ENCODE results near the gene SBNO1.
"Not testable (repeated sequence)": the region's sequence is repeated elsewhere in the genome, so short reads cannot be mapped to it uniquely, and the experiment has no call there.

Gene SBNO1

GRCh38 chr12:123364532-123365024 lies at the start of gene SBNO1:
Gene SBNO1 (minus strand): TSS chr12:123364847. CDS start chr12:123350441, 14,406 bp downstream.
- H3K79me2 ChIP-seq (ENCODE audit: low read length) = peaks cover 51% of the 10 kb centered on the region

DNA sequence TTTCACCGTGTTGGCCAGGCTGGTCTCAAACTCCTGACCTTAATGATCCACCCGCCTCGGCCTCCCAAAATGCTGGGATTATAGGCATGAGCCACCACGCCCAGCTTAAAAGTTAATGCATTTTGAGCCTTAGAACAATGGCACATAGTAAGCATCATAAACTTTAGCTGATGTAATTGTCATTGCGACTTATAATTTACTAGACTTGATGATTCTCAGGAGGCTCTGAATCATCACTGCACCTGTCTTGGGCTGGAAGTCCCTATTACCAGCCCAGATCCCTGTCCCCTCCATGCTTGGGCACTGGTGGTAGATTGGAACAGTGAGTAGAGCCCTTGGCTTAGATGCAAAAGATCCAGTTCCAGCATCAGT lies 45.4 kb upstream of the SBNO1 start:
- Histone ChIP-seq H3K27me3 (ENCODE audit: low read depth, low read length) (no peaks in the 10 kb centered on the region), H4K20me1 (ENCODE audit: insufficient read depth, low read length) (no peaks in the 10 kb centered on the region), H3K9me3 (ENCODE audit: insufficient read depth, low read length) (no peaks in the 10 kb centered on the region), H3K9ac (ENCODE audit: low read length) (no peak overlapping the region), H3K36me3 (replicated peaks; ENCODE audit: low read depth, low read length) (peaks cover 9% of the 10 kb centered on the region), H3K27ac (ENCODE audit: low read length) (no peak overlapping the region; the same call in 1 of the 2 replicates), H3K4me1 (ENCODE audit: low read length) (peaks cover 22% of the 10 kb centered on the region), H3K79me2 (ENCODE audit: low read length) (no peaks in the 10 kb centered on the region), H2AFZ (ENCODE audit: low read depth, low read length) (no peak overlapping the region), H3K4me3 (ENCODE audit: low read length) (no peak overlapping the region), H3K4me2 (ENCODE audit: low read length) (no peak overlapping the region)
- TF ChIP-seq, protein P1, sequence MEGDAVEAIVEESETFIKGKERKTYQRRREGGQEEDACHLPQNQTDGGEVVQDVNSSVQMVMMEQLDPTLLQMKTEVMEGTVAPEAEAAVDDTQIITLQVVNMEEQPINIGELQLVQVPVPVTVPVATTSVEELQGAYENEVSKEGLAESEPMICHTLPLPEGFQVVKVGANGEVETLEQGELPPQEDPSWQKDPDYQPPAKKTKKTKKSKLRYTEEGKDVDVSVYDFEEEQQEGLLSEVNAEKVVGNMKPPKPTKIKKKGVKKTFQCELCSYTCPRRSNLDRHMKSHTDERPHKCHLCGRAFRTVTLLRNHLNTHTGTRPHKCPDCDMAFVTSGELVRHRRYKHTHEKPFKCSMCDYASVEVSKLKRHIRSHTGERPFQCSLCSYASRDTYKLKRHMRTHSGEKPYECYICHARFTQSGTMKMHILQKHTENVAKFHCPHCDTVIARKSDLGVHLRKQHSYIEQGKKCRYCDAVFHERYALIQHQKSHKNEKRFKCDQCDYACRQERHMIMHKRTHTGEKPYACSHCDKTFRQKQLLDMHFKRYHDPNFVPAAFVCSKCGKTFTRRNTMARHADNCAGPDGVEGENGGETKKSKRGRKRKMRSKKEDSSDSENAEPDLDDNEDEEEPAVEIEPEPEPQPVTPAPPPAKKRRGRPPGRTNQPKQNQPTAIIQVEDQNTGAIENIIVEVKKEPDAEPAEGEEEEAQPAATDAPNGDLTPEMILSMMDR (IDR thresholded peaks at IDR 0.05; ENCODE audit: low read depth, low read length) = no peak
- no peak for TF ChIP-seq EZH2phosphoT487 (IDR thresholded peaks at IDR 0.05; ENCODE audit: low read depth)

More at GRCh38 chr12:123364532-123365024, at the start of gene SBNO1:
- Histone ChIP-seq H2AFZ (ENCODE audit: low read depth, low read length) (no peak within 1 kb of the TSS; the same call in 1 of the 2 replicates), H3K4me3 (ENCODE audit: low read length) (peak within 1 kb of the TSS; percentile 90), H4K20me1 (ENCODE audit: insufficient read depth, low read length) (peaks cover 35% of the 10 kb centered on the region), H3K9me3 (ENCODE audit: insufficient read depth, low read length) (no peaks in the 10 kb centered on the region), H3K4me2 (ENCODE audit: low read length) (peak within 1 kb of the TSS; percentile 93), H3K4me1 (ENCODE audit: low read length) (peaks cover 31% of the 10 kb centered on the region), H3K27me3 (ENCODE audit: low read depth, low read length) (no peaks in the 10 kb centered on the region), H3K27ac (ENCODE audit: low read length) (peak within 1 kb of the TSS; percentile 97), H3K36me3 (replicated peaks; ENCODE audit: low read depth, low read length) (peaks cover 6% of the 10 kb centered on the region), H3K9ac (ENCODE audit: low read length) (peak within 1 kb of the TSS; percentile 99)
- no peak for TF ChIP-seq EZH2phosphoT487 (IDR thresholded peaks at IDR 0.05; ENCODE audit: low read depth)
- TF ChIP-seq, protein P1 (IDR thresholded peaks at IDR 0.05; ENCODE audit: low read depth, low read length) = no peak

DNA sequence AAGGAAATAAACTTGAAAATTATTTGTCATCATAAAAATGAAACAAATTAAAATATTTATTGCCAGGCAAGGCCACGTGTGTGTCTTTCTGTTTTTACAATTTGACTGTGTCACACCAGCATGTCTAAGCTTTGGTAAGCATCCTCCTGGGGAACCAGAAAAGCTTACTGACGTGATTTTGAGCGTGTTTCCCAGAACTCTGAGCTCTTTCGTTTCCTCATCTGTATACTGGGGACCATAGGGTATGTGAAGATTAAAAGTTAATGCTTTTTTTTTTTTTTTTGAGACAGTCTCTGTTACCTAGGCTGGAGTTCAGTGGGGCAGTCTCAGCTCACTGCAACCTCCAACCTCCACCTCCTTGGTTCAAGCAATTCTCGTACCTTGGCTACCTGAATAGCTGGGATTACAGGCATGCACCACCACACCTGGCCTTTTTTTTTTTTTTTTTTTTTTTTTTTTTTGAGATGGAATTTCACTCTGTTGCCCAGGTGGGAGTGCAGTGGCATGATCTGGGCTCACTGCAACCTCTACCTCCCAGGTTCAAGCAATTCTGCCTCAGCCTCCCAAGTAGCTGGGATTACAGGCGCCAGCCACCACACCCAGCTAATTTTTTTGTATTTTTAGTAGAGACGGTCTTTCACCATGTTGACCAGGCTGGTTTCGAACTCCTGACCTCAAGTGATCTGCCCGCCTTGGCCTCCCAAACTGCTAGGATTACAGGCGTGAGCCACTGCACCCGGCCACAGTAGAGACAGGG lies 44.8 kb upstream of the SBNO1 start:
- H3K4me2 ChIP-seq (ENCODE audit: low read length) = peak overlapping the region; percentile 31
- not testable (repeated sequence) for H3K4me3 ChIP-seq (ENCODE audit: low read length); H2AFZ ChIP-seq (ENCODE audit: low read depth, low read length); H3K9ac ChIP-seq (ENCODE audit: low read length); H3K79me2 ChIP-seq (ENCODE audit: low read length); H3K27me3 ChIP-seq (ENCODE audit: low read depth, low read length); H4K20me1 ChIP-seq (ENCODE audit: insufficient read depth, low read length); H3K9me3 ChIP-seq (ENCODE audit: insufficient read depth, low read length)
- H3K36me3 ChIP-seq (replicated peaks; ENCODE audit: low read depth, low read length) = peaks cover 12% of the 10 kb centered on the region
- H3K4me1 ChIP-seq (ENCODE audit: low read length) = peaks cover 23% of the 10 kb centered on the region
- peak overlapping the region; percentile 62 for H3K27ac ChIP-seq (ENCODE audit: low read length)

DNA sequence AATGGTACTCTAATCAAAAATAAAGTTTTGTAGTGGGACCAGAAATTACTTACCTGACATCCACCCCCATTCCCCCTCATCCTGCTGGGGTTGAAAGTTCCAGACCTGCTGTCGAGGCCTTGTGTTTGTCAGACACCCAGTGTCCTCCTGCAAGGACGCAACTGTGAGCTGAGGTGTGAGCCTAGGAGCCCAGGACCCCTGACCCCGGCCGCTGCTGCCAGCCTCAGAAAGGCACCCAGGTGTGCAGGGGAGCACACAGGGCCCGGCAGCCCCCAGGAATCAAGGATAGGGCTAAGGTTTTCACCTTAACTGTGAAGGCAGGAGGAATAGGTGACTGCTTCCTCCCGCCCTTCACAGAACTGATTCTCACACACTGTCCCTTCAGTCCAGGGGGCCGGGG lies 44.0 kb upstream of the SBNO1 start:
- H3K9me3 ChIP-seq (ENCODE audit: insufficient read depth, low read length); H3K27me3 ChIP-seq (ENCODE audit: low read depth, low read length); H3K4me3 ChIP-seq (ENCODE audit: low read length); H4K20me1 ChIP-seq (ENCODE audit: insufficient read depth, low read length); H3K9ac ChIP-seq (ENCODE audit: low read length); H3K79me2 ChIP-seq (ENCODE audit: low read length); H3K4me2 ChIP-seq (ENCODE audit: low read length); H2AFZ ChIP-seq (ENCODE audit: low read depth, low read length): not testable (repeated sequence)
- H3K27ac ChIP-seq (ENCODE audit: low read length) = peak overlapping the region; percentile 62
- H3K36me3 ChIP-seq (replicated peaks; ENCODE audit: low read depth, low read length) = peaks cover 20% of the 10 kb centered on the region
- H3K4me1 ChIP-seq (ENCODE audit: low read length) = peaks cover 26% of the 10 kb centered on the region

DNA sequence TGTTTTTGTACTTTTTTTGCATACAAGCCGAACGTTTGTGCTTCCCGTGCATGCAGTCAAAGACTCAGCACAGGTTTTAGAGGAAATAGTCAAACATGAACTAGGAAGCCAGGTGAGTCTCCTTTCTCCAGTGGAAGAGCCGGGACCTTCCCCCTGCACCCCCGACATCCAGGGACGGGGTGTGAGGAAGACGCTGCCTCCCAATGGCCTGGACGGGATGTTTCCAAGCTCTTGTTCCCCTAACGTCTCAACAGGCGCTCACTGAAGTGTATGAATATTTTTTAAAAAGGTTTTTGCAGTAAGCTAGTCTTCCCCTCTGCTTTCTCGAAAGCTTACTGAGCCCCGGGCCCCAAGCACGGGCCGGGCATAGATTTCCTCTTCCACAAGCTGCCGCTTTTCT lies 43.3 kb upstream of the SBNO1 start:
- Histone ChIP-seq H3K27ac (ENCODE audit: low read length) (0 out of 2 replicates have a peak overlapping the region, but pooled peaks have one; percentile 23), H3K36me3 (replicated peaks; ENCODE audit: low read depth, low read length) (peaks cover 25% of the 10 kb centered on the region)

GRCh38 chr12:123407269-123407668 lies 42.6 kb upstream of the SBNO1 start:
- peaks cover 32% of the 10 kb centered on the region for H3K36me3 ChIP-seq (replicated peaks; ENCODE audit: low read depth, low read length)
- H3K27me3 ChIP-seq (ENCODE audit: low read depth, low read length); H3K9ac ChIP-seq (ENCODE audit: low read length): not testable (repeated sequence)

More for the DNA sequence above, 43.3 kb upstream of the SBNO1 start:
- not testable (repeated sequence) for H3K79me2 ChIP-seq (ENCODE audit: low read length); H2AFZ ChIP-seq (ENCODE audit: low read depth, low read length); H3K9me3 ChIP-seq (ENCODE audit: insufficient read depth, low read length); H3K27me3 ChIP-seq (ENCODE audit: low read depth, low read length); H3K9ac ChIP-seq (ENCODE audit: low read length); H4K20me1 ChIP-seq (ENCODE audit: insufficient read depth, low read length); H3K4me3 ChIP-seq (ENCODE audit: low read length); H3K4me2 ChIP-seq (ENCODE audit: low read length)
- H3K4me1 ChIP-seq (ENCODE audit: low read length) = peaks cover 26% of the 10 kb centered on the region

More at GRCh38 chr12:123407269-123407668, 42.6 kb upstream of the SBNO1 start:
- H3K4me2 ChIP-seq (ENCODE audit: low read length); H3K27ac ChIP-seq (ENCODE audit: low read length); H3K4me3 ChIP-seq (ENCODE audit: low read length); H3K9me3 ChIP-seq (ENCODE audit: insufficient read depth, low read length); H2AFZ ChIP-seq (ENCODE audit: low read depth, low read length); H3K79me2 ChIP-seq (ENCODE audit: low read length); H4K20me1 ChIP-seq (ENCODE audit: insufficient read depth, low read length): not testable (repeated sequence)
- H3K4me1 ChIP-seq (ENCODE audit: low read length) = peaks cover 26% of the 10 kb centered on the region
